ENCODE results near the gene LAGE3.

GRCh38 chrX:154441564-154441963, 37.5 kb downstream of the LAGE3 start:
- TF ChIP-seq CTCF (IDR thresholded peaks at IDR 0.05) (no peak), POLR2A (IDR thresholded peaks at IDR 0.05) (no peak)

Measured in right lobe of liver (tissue), 4 donors.